GM19099 (cell line): ENCODE measurements around the gene ZC3H7A.

Experiments used
- POLR2A ChIP-seq: IDR thresholded peaks from 3 replicates; pipeline ENCODE4 v1.6.1; 2011; ENCODE audit warnings: low read depth; ENCODE audit not compliant: insufficient read length; ENCODE audit errors: extremely low read depth

ZC3H7A gene

GRCh38 chr16:11731222-11731621 is 65.8 kb downstream of the ZC3H7A start:
- no peak for TF ChIP-seq POLR2A

- TF ChIP-seq POLR2A = no peak
Observed at GRCh38 chr16:11729787-11730186, 67.3 kb downstream of the ZC3H7A start.

- no peak for TF ChIP-seq POLR2A
Observed at GRCh38 chr16:11727796-11728543, 69.1 kb downstream of the ZC3H7A start.

- no peak for TF ChIP-seq POLR2A
Observed at GRCh38 chr16:11726008-11726407, 71.0 kb downstream of the ZC3H7A start.

- no peak for TF ChIP-seq POLR2A
Observed at GRCh38 chr16:11725457-11725856, 71.6 kb downstream of the ZC3H7A start.

GRCh38 chr16:11722468-11722808 is 74.6 kb downstream of the ZC3H7A start:
- no peak for TF ChIP-seq POLR2A

GRCh38 chr16:11721781-11722467 is 75.1 kb downstream of the ZC3H7A start:
- TF ChIP-seq POLR2A = no peak

GRCh38 chr16:11719762-11720161 is 77.3 kb downstream of the ZC3H7A start:
- TF ChIP-seq POLR2A = no peak

GRCh38 chr16:11719171-11719570 is 77.9 kb downstream of the ZC3H7A start:
- TF ChIP-seq POLR2A = no peak

- TF ChIP-seq POLR2A = no peak
Observed at GRCh38 chr16:11717811-11718210, 79.2 kb downstream of the ZC3H7A start.

GRCh38 chr16:11716336-11716735 is 80.7 kb downstream of the ZC3H7A start:
- TF ChIP-seq POLR2A = no peak

- no peak for TF ChIP-seq POLR2A
Observed at GRCh38 chr16:11715246-11715947, 81.7 kb downstream of the ZC3H7A start.

GRCh38 chr16:11712122-11712521 is 84.9 kb downstream of the ZC3H7A start:
- no peak for TF ChIP-seq POLR2A

GRCh38 chr16:11711662-11712061 is 85.4 kb downstream of the ZC3H7A start:
- peak; percentile 3 for TF ChIP-seq POLR2A

- TF ChIP-seq POLR2A = no peak
Observed at GRCh38 chr16:11708421-11708820, 88.6 kb downstream of the ZC3H7A start.

- no peak for TF ChIP-seq POLR2A
Observed at GRCh38 chr16:11707679-11708197, 89.3 kb downstream of the ZC3H7A start.
